Psoas muscle (tissue), 8 donors: ENCODE measurements around the gene ZBTB26. TPM values are rescaled to one million over a fixed set of nuclear protein-coding genes. Genes with fewer than 3 reads are reported as not detected.
A peak's percentile ranks its signal among the peaks of the same experiment; 100 is the strongest.
"Not testable (repeated sequence)": the region's sequence is repeated elsewhere in the genome, so short reads cannot be mapped to it uniquely, and the experiment has no call there.

Experiments used
- ATAC-seq, 4 donors: fragments of 200-7000 bp; cut with Tn5 transposase; one replicate each; pipeline ENCODE4 v1.9.1; 2020; ENCODE audit warnings: moderate library complexity in 3 of 4, mild to moderate bottlenecking in 2 of 4
- DNase-seq, 2 donors: peaks; one replicate each; pipeline ENCODE4 v3.0.0-alpha.2; 2020
- H3K27ac ChIP-seq: fragments of 200-600 bp; one replicate; pipeline ENCODE4 v1.8.0; 2022
- H3K27me3 ChIP-seq, 3 donors: fragments of 200-600 bp in 1 of 3; one replicate each; pipeline versions ENCODE4 v1.6.1 to v1.8.0; 2013 to 2022; ENCODE audit warnings: low read length in 2 of 3, mild to moderate bottlenecking in 2 of 3, moderate library complexity in 1 of 3; ENCODE audit not compliant: insufficient read depth in 3 of 3
- H3K36me3 ChIP-seq, 2 donors: fragments of 200-600 bp in 1 of 2; one replicate each; pipeline versions ENCODE4 v1.6.1 to v1.8.0; 2013 to 2022; ENCODE audit warnings: low read depth in 1 of 2, mild to moderate bottlenecking in 1 of 2, moderate library complexity in 1 of 2; ENCODE audit not compliant: insufficient read depth in 1 of 2
- H3K4me1 ChIP-seq: fragments of 200-600 bp; one replicate; pipeline ENCODE4 v1.8.0; 2022
- H3K4me3 ChIP-seq: fragments of 200-600 bp; one replicate; pipeline ENCODE4 v1.8.0; 2022; ENCODE audit warnings: mild to moderate bottlenecking
- H3K9me3 ChIP-seq: fragments of 200-600 bp; one replicate; pipeline ENCODE4 v1.8.0; 2022
- WGBS, 3 donors: extraction: QIAGEN DNeasy Blood & Tissue Kit; methylation state at CpG; one replicate each; pipeline versions ENCODE4 v1.1.6 to v1.1.7; 2013; 5-methylcytosine and 5-hydroxymethylcytosine counted together
- intact Hi-C, 2 donors: fragments of 100-400 bp; cut with DNase I; formaldehyde crosslinking; loops; one replicate each; pipeline versions ENCODE4 v1.11.0 to v1.14.2; 2022
- polyA plus RNA-seq, 3 donors: library from polyadenylated mRNA; stranded (reverse); fragments of 200-250 nt; gene quantifications; one replicate each; pipeline ENCODE4 v1.2.3, GENCODE V29; 2013
- total RNA-seq, 4 donors: library from RNA; stranded (reverse); fragmentation: NEBNext Ultra II Directional in 2 of 4; extraction: Animal tissue kit (Norgen Biotek cat#: 25700) in 2 of 4; gene quantifications; one replicate each; pipeline versions ENCODE4 v1.2.1 to v1.2.4, GENCODE V29; 2021 to 2023
- TF ChIP-seq, protein P1 (sequence below): fragments of 200-600 bp; IDR thresholded peaks from one replicate; pipeline ENCODE4 v1.8.0; 2022; ENCODE audit warnings: antibody characterized with exemption
- donor health status: healthy with polysubstance abuse.
- donor health status: DM: no; HTN: no; CAD: no; lungs with moderate emphysema.
- donor health status: Bipolar disorder and iron deficiency.
- donor health status: healthy.
- donor health status: DM: yes; HTN: yes; CAD: no.
- donor health status: DM: no; HTN: no; CAD: no.
- donor health status: DM: no; HTN: no; CAD: no.
- donor health status: DM: yes; HTN: yes; CAD: no.

ZBTB26 gene
- total and polyA plus RNA-seq, 7 donors = 2.0 to 4.8 (median 3.1) TPM

DNA sequence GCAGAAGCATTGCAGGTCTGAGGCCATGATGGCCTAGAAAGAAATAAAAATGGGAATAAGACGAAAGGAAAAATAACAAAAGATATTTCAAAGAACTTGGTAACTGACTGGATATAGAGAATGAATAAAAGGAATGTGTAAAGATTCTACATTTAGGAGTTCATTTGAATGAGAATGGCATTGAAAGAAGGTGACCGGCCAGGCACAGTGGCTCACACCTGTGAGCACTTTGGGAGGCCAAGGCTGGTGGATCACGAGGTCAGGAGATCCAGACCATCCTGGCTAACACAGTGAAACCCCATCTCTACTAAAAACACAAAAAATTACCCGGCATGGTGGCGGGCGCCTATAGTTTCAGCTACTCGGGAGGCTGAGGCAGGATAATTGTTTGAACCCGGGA, 8.6 kb downstream of the ZBTB26 start:
- ATAC-seq (no peak), DNase-seq (no peak)
- Histone ChIP-seq H3K4me3 (no peak overlapping the region), H3K27me3 (no peaks in the 10 kb centered on the region), H3K4me1 (no peaks in the 10 kb centered on the region), H3K36me3 (peaks cover 0 to 31% of the 10 kb centered on the region in 2 donors), H3K27ac (no peak overlapping the region), H3K9me3 (no peaks in the 10 kb centered on the region)
- intact Hi-C loops = no loop called here
- TF ChIP-seq, protein P1, sequence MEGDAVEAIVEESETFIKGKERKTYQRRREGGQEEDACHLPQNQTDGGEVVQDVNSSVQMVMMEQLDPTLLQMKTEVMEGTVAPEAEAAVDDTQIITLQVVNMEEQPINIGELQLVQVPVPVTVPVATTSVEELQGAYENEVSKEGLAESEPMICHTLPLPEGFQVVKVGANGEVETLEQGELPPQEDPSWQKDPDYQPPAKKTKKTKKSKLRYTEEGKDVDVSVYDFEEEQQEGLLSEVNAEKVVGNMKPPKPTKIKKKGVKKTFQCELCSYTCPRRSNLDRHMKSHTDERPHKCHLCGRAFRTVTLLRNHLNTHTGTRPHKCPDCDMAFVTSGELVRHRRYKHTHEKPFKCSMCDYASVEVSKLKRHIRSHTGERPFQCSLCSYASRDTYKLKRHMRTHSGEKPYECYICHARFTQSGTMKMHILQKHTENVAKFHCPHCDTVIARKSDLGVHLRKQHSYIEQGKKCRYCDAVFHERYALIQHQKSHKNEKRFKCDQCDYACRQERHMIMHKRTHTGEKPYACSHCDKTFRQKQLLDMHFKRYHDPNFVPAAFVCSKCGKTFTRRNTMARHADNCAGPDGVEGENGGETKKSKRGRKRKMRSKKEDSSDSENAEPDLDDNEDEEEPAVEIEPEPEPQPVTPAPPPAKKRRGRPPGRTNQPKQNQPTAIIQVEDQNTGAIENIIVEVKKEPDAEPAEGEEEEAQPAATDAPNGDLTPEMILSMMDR = no peak
- WGBS, 3 donors = 86 to 92% (median 89%) methylated on average over 8 of the region's 8 CpGs

DNA sequence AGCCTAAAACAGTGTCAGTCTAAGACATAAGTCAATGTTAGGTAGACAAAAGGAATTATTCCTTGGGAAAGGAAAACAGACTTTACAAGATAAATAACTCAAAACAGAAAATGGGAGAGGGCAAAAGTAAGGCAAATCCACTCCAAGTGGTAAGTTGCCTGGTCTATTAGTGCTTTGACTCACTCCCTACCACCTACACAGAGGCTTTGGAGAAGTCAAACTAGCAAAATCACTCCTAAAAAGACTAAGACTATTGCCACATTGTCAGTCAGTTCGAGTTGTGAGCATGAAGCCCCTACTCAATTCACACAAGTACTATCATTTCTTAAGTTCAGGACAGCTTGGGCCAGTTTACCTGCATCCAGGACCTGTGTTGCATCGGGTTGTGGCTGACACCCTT, 13.0 kb downstream of the ZBTB26 start:
- Histone ChIP-seq H3K36me3 (peaks cover 0 to 31% of the 10 kb centered on the region in 2 donors), H3K27ac (no peak overlapping the region), H3K4me3 (no peak overlapping the region), H3K4me1 (no peaks in the 10 kb centered on the region), H3K27me3 (no peaks in the 10 kb centered on the region), H3K9me3 (no peaks in the 10 kb centered on the region)
- intact Hi-C loops = no loop called here
- 86 to 91% (median 91%) methylated on average over 2 of the region's 2 CpGs for WGBS, 3 donors
- no peak for ATAC-seq
- DNase-seq = no peak
- TF ChIP-seq, protein P1 = no peak

DNA sequence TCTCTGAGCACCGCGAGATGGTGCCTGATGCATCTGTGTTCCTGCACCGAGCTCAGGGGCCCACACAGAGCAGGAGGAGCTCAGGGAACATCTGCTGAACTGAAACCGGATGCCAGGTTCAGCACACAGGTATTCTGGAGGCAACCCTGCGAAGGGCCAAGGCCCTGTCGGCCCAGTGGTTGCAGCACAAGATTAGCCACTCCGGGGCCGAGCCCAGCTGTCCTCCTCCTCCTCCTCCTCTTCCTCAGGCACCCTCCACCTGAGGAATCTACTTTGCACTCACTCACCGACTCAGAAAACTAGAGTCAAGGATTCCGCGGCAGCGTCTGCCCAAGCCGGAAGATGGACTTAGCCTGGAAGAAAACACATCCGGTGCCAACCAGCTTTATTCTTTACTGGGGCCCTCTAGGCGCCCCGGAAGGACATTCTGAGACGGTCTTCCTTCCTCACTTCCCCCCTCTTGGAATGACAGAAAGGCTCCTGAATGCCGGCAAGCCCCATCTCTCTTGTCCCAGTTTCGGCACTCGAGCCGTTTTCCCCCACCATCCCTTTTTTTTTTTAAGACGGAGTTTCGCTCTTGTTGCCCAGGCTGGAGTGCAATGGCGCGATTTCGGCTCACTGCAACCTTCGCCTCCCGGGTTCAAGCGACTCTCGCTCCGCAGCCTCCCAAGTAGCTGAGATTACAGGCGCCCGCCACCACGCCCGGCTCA, 18.2 kb downstream of the ZBTB26 start, which contains the start of gene ZBTB6:
ZBTB6 (minus strand) TSS at position 360 of the 710 bp plus-strand sequence. CDS start 1,251 bp downstream, outside the sequence.
- ATAC-seq (peak; percentile 94 to 99 (median 96)), DNase-seq (peak; percentile 71 to 80)
- TF ChIP-seq, protein P1 = no peak
- peaks cover 0 to 27% of the 10 kb centered on the region in 2 donors for H3K36me3 ChIP-seq
- H3K27ac ChIP-seq = peak within 1 kb of the TSS; percentile 78
- 0 to 1% (median 0%) methylated on average over 35 of the region's 35 CpGs for WGBS, 3 donors
- no peaks in the 10 kb centered on the region for H3K4me1 ChIP-seq
- H3K4me3 ChIP-seq = peak within 1 kb of the TSS; percentile 83
- no peaks in the 10 kb centered on the region for H3K9me3 ChIP-seq
- intact Hi-C loops = no loop called here
- H3K27me3 ChIP-seq = no peaks in the 10 kb centered on the region

DNA sequence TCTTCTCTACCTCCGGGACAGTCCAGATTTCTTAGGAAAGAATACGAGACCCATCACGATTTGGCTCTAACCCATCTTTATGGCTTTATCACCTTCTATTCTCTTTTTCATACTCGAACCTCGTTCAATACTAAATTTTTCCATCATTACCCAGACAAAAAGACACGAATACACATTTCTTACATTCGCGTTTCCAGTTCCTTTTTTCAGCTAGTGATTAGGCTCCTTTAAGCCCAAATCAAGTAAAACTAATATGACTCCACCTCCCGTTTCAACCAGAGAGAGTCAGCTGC, 18.7 kb downstream of the ZBTB26 start:
- Histone ChIP-seq H3K4me1 (no peaks in the 10 kb centered on the region), H3K36me3 (peaks cover 0 to 27% of the 10 kb centered on the region in 2 donors), H3K9me3 (no peaks in the 10 kb centered on the region), H3K4me3 (peak overlapping the region; percentile 83), H3K27me3 (no peaks in the 10 kb centered on the region), H3K27ac (peak overlapping the region; percentile 78)
- TF ChIP-seq, protein P1 = no peak
- intact Hi-C loops = no loop called here
- DNase-seq = no peak
- 2 to 5% (median 3%) methylated on average over 9 of the region's 9 CpGs for WGBS, 3 donors
- no peak for ATAC-seq

DNA sequence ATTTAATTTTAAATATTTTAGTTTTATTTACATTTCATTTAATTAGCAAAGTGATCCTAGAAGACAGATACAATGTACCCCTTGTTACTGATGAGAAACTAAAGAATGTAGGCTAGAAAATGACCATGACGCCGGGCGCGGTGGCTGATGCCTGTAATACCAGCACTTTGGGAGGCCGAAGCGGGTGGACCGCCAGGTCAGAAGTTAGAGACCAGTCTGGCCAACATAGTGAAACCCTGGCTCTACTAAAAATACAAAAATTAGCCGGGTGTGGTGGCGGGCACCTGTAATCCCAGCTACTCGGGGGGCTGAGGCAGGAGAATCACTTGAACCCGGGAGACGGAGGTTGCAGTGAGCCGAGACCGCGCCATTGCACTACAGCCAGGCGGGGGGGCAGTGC, 25.2 kb downstream of the ZBTB26 start:
- 93 to 96% (median 96%) methylated on average over 16 of the region's 16 CpGs for WGBS, 3 donors
- ATAC-seq, H3K4me3 ChIP-seq, DNase-seq, H3K9me3 ChIP-seq, H3K27ac ChIP-seq, H3K27me3 ChIP-seq, intact Hi-C loops: not testable (repeated sequence)
- Histone ChIP-seq H3K36me3 (peaks cover 0 to 21% of the 10 kb centered on the region in 2 donors), H3K4me1 (peaks cover 20% of the 10 kb centered on the region)
